Measurements from ENCODE around the gene STON2. TPM values are rescaled to one million over a fixed set of nuclear protein-coding genes. Genes with fewer than 3 reads are reported as not detected.
"Not testable (repeated sequence)": the region's sequence is repeated elsewhere in the genome, so short reads cannot be mapped to it uniquely, and the experiment has no call there.

Gene STON2
- total and polyA plus RNA-seq, 9 donors: 4.8 to 28.7 (median 17.3) TPM

GRCh38 chr14:81245771-81246170 is 154.4 kb downstream of the STON2 start:
- Histone ChIP-seq H3K4me1 (ENCODE audit: insufficient read depth) (peaks cover 4% of the 10 kb centered on the region), H3K27ac (no peak overlapping the region), H3K36me3 (no peaks in the 10 kb centered on the region), H3K27me3 (no peaks in the 10 kb centered on the region), H3K4me3 (no peak overlapping the region), H3K9me3 (no peaks in the 10 kb centered on the region)
- no peak for DNase-seq
- 4 to 24% (median 5%) methylated on average over 1 of the region's 1 CpG for WGBS, 3 donors
- intact Hi-C loops (cut with DNase I): no loop called here
- TF ChIP-seq CTCF (IDR thresholded peaks at IDR 0.05): no peak
- no peak for TF ChIP-seq EP300 (IDR thresholded peaks at IDR 0.05)
- no peak for TF ChIP-seq POLR2A (IDR thresholded peaks at IDR 0.05)

DNA sequence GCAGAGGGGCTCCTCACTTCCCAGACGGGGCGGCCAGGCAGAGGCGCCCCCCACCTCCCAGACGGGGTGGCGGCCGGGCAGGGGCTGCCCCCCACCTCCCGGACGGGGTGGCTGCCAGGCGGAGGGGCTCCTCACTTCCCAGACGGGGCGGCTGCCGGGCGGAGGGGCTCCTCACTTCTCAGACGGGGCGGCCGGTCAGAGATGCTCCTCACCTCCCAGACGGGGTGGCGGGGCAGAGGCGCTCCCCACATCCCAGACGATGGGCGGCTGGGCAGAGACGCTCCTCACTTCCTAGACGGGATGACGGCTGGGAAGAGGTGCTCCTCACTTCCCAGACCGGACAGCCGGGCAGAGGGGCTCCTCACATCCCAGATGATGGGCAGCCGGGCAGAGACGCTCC is 155.7 kb downstream of the STON2 start:
- 95 to 96% (median 96%) methylated on average over 27 to 28 of the region's 28 CpGs for WGBS, 3 donors
- H3K36me3 ChIP-seq; H3K27ac ChIP-seq; H3K9me3 ChIP-seq; H3K4me3 ChIP-seq; intact Hi-C loops (cut with DNase I); H3K27me3 ChIP-seq; H3K4me1 ChIP-seq (ENCODE audit: insufficient read depth); DNase-seq: not testable (repeated sequence)

DNA sequence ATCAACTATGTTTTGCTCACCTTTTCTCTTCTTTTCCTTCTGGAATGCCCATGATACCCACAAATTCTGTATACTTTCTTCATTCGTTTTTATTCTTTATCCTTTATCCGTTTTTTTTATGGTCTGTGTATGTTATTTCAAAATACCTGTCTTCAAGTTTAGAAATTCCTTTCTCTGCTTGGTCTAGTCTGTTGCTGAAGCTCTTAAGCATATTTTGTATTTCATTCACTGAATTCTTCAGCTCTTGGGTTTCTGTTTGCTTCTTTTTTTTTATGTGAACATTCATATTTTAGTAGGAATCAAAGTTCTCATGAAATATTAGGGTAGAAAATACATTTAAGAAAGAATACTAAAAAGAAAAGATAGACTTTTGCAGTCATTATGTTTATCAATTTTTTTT is 156.6 kb downstream of the STON2 start:
- intact Hi-C loops (cut with DNase I): no loop called here

GRCh38 chr14:81236849-81237248 is 163.3 kb downstream of the STON2 start:
- H3K27ac ChIP-seq; H3K9me3 ChIP-seq; H3K4me3 ChIP-seq; intact Hi-C loops (cut with DNase I); H3K4me1 ChIP-seq (ENCODE audit: insufficient read depth); H3K36me3 ChIP-seq; H3K27me3 ChIP-seq; DNase-seq: not testable (repeated sequence)
- 57 to 67% (median 66%) methylated on average over 2 of the region's 2 CpGs for WGBS, 3 donors

More for the DNA sequence above, 156.6 kb downstream of the STON2 start:
- peaks cover 4% of the 10 kb centered on the region for H3K4me1 ChIP-seq (ENCODE audit: insufficient read depth)
- no peak overlapping the region for H3K4me3 ChIP-seq
- H3K27me3 ChIP-seq: no peaks in the 10 kb centered on the region
- WGBS, 3 donors: 79 to 91% (median 90%) methylated on average over 2 of the region's 2 CpGs
- no peak for TF ChIP-seq POLR2A (IDR thresholded peaks at IDR 0.05)
- no peak for TF ChIP-seq CTCF (IDR thresholded peaks at IDR 0.05)
- TF ChIP-seq EP300 (IDR thresholded peaks at IDR 0.05): no peak
- H3K36me3 ChIP-seq: no peaks in the 10 kb centered on the region
- DNase-seq: no peak
- H3K27ac ChIP-seq: no peak overlapping the region
- no peaks in the 10 kb centered on the region for H3K9me3 ChIP-seq

- 95 to 98% (median 97%) methylated on average over 7 to 19 of the region's 20 CpGs for WGBS, 3 donors
- no peaks in the 10 kb centered on the region for H3K4me1 ChIP-seq (ENCODE audit: insufficient read depth)
- H3K27me3 ChIP-seq: no peaks in the 10 kb centered on the region
- H3K36me3 ChIP-seq: no peaks in the 10 kb centered on the region
- no peaks in the 10 kb centered on the region for H3K9me3 ChIP-seq
- intact Hi-C loops (cut with DNase I): no loop called here
- H3K27ac ChIP-seq: no peak overlapping the region
- H3K4me3 ChIP-seq: no peak overlapping the region
- DNase-seq: no peak
- no peak for TF ChIP-seq POLR2A (IDR thresholded peaks at IDR 0.05)
- no peak for TF ChIP-seq EP300 (IDR thresholded peaks at IDR 0.05)
- TF ChIP-seq CTCF (IDR thresholded peaks at IDR 0.05): no peak
These were observed 164.0 kb downstream of the STON2 start for GRCh38 chr14:81236138-81236537.

DNA sequence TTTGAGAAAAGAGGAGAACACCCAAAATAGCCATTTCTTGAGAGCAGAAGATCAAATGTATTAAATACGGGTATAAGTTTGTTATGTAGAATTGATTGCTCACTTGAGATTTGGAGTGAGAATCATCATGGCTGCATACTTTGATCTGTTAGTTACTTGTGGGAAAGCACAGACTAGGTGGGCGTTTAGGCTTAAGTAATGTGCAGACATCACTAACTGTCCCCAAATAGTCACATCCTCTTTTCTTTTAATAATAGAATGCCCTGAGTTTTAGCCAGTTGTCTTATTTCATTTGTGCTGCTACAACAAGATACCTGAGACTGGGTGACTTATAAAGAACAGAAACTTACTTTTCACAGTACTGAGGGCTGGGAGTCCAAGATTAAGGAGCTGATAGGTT is 165.0 kb downstream of the STON2 start:
- no peaks in the 10 kb centered on the region for H3K36me3 ChIP-seq
- WGBS, 3 donors: 52 to 63% (median 56%) methylated on average over 2 of the region's 2 CpGs
- no peak for TF ChIP-seq EP300 (IDR thresholded peaks at IDR 0.05)
- TF ChIP-seq POLR2A (IDR thresholded peaks at IDR 0.05): no peak
- no peak for TF ChIP-seq CTCF (IDR thresholded peaks at IDR 0.05)
- no peak for DNase-seq
- intact Hi-C loops (cut with DNase I): no loop called here
- no peaks in the 10 kb centered on the region for H3K27me3 ChIP-seq
- H3K4me3 ChIP-seq: no peak overlapping the region
- no peaks in the 10 kb centered on the region for H3K4me1 ChIP-seq (ENCODE audit: insufficient read depth)
- no peaks in the 10 kb centered on the region for H3K9me3 ChIP-seq
- no peak overlapping the region for H3K27ac ChIP-seq

All from ovary (tissue), 9 donors.